Adipocyte (in vitro differentiated cells): ENCODE data around the gene ZNF468.
"Not testable (repeated sequence)": the region's sequence is repeated elsewhere in the genome, so short reads cannot be mapped to it uniquely, and the experiment has no call there.

Experiments
- DNase-seq: peaks from one replicate; pipeline ENCODE4 v3.0.0-alpha.2; 2015; ENCODE audit warnings: low read depth
- H3K27me3 ChIP-seq: replicated peaks from 2 replicates; pipeline ENCODE4 v1.7.0; 2013; ENCODE audit warnings: mild to moderate bottlenecking, low read length, moderate library complexity; ENCODE audit not compliant: control insufficient read depth, insufficient read depth
- H3K36me3 ChIP-seq: 2 replicates; pipeline ENCODE4 v1.7.0; 2013; ENCODE audit warnings: low read length, mild to moderate bottlenecking, moderate library complexity; ENCODE audit not compliant: control insufficient read depth, insufficient read depth, severe bottlenecking
- H3K4me1 ChIP-seq: 2 replicates; pipeline ENCODE4 v1.7.0; 2013; ENCODE audit warnings: mild to moderate bottlenecking, low read length, moderate library complexity; ENCODE audit not compliant: control insufficient read depth, insufficient read depth
- H3K4me3 ChIP-seq: 2 replicates; pipeline ENCODE4 v1.7.0; 2013; ENCODE audit warnings: mild to moderate bottlenecking, low read length, moderate library complexity
- H3K9ac ChIP-seq: 2 replicates; pipeline ENCODE4 v1.7.0; 2013; ENCODE audit warnings: mild to moderate bottlenecking, low read length, moderate library complexity
- H3K9me3 ChIP-seq: 2 replicates; pipeline ENCODE4 v1.7.0; 2013; ENCODE audit warnings: mild to moderate bottlenecking, low read length, moderate library complexity; ENCODE audit not compliant: control insufficient read depth

The ZNF468 gene

DNA sequence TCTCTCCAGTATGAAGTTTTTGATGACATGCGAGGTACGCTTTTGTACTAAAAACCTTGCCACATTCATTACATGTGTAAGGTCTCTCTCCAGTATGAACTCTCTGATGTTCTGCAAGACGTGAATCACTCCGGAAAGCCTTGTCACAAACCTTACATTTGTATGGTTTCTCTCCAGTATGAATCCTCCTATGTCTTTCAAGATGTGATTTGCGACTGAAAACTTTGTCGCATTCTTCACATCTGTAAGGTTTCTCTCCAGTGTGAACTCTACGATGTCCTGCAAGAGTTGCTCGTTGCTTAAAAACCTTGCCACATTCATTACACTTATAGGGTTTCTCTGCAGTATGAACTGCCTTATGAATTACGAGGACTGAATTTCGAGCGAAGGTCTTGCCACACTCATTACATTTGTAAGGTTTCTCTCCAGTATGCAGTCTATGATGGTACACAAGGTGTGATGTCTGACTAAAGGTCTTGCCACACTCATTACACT, 23.5 kb upstream of the ZNF468 start:
- no peak for DNase-seq
- Histone ChIP-seq H3K4me1 (no peaks in the 10 kb centered on the region), H3K9me3 (peaks cover 85% of the 10 kb centered on the region), H3K36me3 (peaks cover 84% of the 10 kb centered on the region), H3K4me3 (peak overlapping the region; percentile 45), H3K27me3 (no peaks in the 10 kb centered on the region), H3K9ac (no peak overlapping the region)

DNA sequence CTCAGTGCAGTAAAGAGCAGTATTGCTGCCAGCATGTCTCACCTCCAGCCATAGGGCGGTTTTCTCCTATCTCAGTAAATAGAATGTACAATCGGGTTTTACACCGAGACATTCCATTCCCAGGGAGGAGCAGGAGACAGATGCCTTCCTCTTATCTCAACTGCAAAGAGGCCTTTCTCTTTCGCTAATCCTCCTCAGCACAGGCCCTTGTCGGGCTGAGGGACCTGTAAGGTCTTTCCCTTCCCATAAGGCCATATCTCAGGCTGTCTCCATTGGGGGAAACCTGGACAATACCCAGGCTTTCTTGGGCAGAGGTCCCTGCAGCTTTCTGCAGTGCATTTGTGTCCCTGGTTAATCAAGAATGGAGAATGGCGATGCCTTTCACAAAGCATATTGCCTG, 15.6 kb upstream of the ZNF468 start:
- H3K27me3 ChIP-seq, H3K4me1 ChIP-seq, H3K36me3 ChIP-seq, H3K4me3 ChIP-seq, DNase-seq, H3K9ac ChIP-seq: not testable (repeated sequence)
- peaks cover 13% of the 10 kb centered on the region for H3K9me3 ChIP-seq

DNA sequence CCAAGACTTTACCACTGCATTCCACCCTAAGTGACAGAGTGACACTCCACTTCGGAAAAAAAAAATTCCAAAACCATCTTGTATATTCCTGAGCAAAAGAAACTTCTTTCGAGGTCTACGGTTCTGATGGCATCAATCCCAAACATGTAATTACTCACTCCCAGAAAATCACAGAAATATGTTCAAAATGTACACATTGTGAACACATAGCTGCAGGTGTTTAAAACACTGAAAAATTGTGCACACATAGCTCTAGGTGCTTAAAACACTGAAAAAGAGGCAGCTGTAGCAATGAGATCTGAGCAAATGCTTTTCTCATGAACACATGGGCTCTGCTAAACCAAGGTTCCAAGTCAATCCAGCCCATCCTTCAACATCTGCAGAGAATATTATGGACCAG, 14.0 kb upstream of the ZNF468 start:
- H3K9ac ChIP-seq: no peak overlapping the region
- no peaks in the 10 kb centered on the region for H3K4me1 ChIP-seq
- H3K4me3 ChIP-seq: no peak overlapping the region
- no peak for DNase-seq
- no peaks in the 10 kb centered on the region for H3K27me3 ChIP-seq
- H3K9me3 ChIP-seq: no peaks in the 10 kb centered on the region
- H3K36me3 ChIP-seq: no peaks in the 10 kb centered on the region

DNA sequence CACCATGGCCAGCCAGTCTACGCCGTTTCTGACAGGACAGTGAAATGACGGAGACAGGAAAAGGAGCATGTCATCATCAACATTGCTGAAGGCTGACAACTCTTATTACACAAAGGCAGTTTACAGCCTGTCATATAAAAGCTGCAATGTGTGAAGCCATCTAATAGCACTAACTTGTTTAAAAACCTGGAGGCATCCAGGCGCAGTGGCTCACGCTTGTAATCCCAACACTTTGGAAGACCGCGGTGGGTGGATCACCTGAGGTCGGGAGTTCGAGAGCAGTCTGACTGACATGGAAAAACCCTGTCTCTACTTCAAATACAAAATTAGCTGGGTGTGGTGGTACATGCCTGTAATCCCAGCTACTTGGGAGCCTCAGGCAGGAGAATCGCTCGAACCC, 10.6 kb upstream of the ZNF468 start:
- not testable (repeated sequence) for H3K4me1 ChIP-seq, H3K4me3 ChIP-seq, H3K9me3 ChIP-seq, H3K9ac ChIP-seq, H3K36me3 ChIP-seq, H3K27me3 ChIP-seq, DNase-seq

GRCh38 chr19:52856540-52857377, 660 bp downstream of the ZNF468 start:
- Histone ChIP-seq H3K9ac (peak overlapping the region; percentile 89), H3K36me3 (peaks cover 21% of the 10 kb centered on the region), H3K4me3 (peak overlapping the region; percentile 90)
- not testable (repeated sequence) for H3K9me3 ChIP-seq, H3K4me1 ChIP-seq, H3K27me3 ChIP-seq
- peak; percentile 36 for DNase-seq

- not testable (repeated sequence) for DNase-seq, H3K9ac ChIP-seq, H3K4me1 ChIP-seq, H3K4me3 ChIP-seq, H3K27me3 ChIP-seq
- Histone ChIP-seq H3K36me3 (peaks cover 94% of the 10 kb centered on the region), H3K9me3 (peaks cover 58% of the 10 kb centered on the region)
These were observed 10.1 kb downstream of the ZNF468 start for GRCh38 chr19:52847352-52847751.

DNA sequence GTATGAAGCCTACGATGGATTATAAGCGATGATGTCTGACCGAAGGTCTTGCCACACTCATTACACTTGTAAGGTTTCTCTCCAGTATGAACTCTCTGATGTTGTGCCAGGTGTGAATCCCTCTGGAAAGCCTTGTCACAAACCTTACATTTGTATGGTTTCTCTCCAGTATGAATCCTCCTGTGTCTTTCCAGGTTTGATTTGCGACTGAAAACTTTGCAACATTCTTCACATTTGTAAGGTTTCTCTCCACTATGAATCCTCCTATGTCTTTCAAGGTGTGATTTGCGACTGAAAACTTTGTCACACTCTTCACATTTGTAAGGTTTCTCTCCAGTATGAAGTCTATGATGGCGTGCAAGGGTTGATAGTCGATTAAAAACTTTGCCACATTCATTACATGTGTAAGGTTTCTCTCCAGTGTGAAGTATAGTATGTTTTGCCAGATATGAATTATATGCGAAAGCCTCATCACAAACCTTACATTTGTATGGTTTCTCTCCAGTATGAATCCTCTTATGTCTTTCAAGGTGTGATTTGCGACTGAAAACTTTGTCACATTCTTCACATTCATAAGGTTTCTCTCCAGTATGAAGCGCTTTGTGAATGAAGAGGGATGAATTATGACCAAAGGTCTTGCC, 16.5 kb downstream of the ZNF468 start:
- H3K9ac ChIP-seq, DNase-seq, H3K4me1 ChIP-seq, H3K27me3 ChIP-seq: not testable (repeated sequence)
- H3K9me3 ChIP-seq: peaks cover 99% of the 10 kb centered on the region
- H3K36me3 ChIP-seq: peaks cover 86% of the 10 kb centered on the region
- peak overlapping the region; percentile 62 for H3K4me3 ChIP-seq

DNA sequence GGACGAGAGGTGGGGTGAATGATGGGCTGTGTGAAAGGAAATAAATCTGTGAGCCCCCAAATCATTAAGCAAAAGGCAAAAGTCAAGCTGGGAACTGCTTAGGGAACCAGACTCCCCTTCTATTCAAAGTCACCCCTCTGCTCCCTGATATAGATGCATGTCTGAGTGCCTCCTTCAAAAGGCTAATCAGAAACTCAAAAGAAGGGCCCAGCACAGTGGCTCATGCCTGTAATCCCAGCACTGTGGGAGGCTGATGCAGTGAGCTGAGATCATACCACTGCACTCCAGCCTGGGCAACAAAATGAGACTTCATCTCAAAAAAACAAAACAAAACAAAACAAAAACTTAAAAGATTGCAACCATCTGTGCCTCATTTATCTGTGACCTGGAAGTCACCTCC, 23.1 kb downstream of the ZNF468 start:
- not testable (repeated sequence) for H3K4me3 ChIP-seq, DNase-seq, H3K4me1 ChIP-seq, H3K9ac ChIP-seq, H3K27me3 ChIP-seq
- peaks cover 24% of the 10 kb centered on the region for H3K36me3 ChIP-seq
- peaks cover 38% of the 10 kb centered on the region for H3K9me3 ChIP-seq

DNA sequence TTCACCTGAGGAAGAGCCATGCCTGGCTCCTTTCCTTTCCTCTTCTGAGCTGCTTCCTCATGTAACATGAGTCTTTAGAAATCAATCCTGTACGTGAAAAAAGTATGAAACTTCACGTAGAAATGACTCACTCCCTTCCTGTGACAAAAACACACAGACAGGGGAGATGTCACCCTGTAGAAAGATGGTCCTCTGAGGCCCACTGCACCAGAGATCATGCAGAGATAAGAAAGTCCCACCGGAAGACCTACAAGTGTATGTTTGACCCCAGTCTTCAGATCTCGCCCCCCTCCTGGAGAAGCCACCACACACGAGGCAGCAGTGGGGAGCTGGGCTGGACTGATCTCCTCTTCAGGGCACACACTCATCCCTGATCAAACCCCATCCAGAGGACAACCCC, 23.9 kb downstream of the ZNF468 start:
- not testable (repeated sequence) for H3K27me3 ChIP-seq, H3K9ac ChIP-seq, H3K4me1 ChIP-seq, DNase-seq, H3K4me3 ChIP-seq
- Histone ChIP-seq H3K9me3 (peaks cover 30% of the 10 kb centered on the region), H3K36me3 (peaks cover 19% of the 10 kb centered on the region)

DNA sequence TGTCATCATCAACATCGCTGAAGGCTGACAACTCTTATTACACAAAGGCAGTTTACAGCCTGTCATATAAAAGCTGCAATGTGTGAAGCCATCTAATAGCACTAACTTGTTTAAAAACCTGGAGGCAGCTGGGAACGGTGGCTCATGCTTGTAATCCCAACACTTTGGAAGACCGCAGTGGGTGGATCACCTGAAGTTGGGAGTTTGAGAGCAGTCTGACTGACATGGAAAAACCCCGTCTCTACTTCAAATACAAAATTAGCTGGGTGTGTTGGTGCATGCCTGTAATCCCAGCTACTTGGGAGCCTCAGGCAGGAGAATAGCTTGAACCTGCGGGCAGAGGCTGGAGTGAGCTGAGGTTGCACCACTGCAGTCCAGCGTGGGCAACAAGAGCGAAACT, 27.6 kb downstream of the ZNF468 start:
- H3K4me3 ChIP-seq, H3K9me3 ChIP-seq, H3K9ac ChIP-seq, H3K27me3 ChIP-seq, H3K4me1 ChIP-seq, H3K36me3 ChIP-seq, DNase-seq: not testable (repeated sequence)

DNA sequence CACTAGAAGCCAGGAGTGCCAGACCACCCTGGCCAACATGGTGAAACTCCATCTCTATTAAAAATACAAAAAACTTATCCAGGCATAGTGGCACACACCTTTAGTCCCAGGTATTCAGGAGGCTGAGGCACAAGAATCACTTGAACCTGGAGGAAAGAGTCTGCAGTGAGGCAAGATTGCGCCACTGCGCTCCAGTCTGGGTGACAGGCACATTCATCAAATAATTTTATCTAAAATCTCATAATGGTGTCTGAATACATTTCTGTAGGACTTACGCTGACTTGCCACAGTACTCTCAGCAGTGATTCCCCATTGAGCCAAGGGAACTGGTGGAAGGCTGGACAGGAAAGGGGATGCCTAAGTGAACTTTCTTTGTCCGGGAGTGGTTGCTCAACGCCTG, 31.7 kb downstream of the ZNF468 start:
- Histone ChIP-seq H3K9ac (no peak overlapping the region), H3K27me3 (no peaks in the 10 kb centered on the region), H3K4me3 (no peak overlapping the region), H3K4me1 (no peaks in the 10 kb centered on the region), H3K36me3 (no peaks in the 10 kb centered on the region), H3K9me3 (no peaks in the 10 kb centered on the region)
- no peak for DNase-seq
